ENCODE results near the gene EIF5. TPM values are rescaled to one million over a fixed set of nuclear protein-coding genes. Genes with fewer than 3 reads are reported as not detected.

The EIF5 gene
- total and polyA plus RNA-seq, 2 of the 8 experiments (the other 6 are each of a cell fraction or from before 2014, with no cell fraction given), result 179 to 323 TPM

DNA sequence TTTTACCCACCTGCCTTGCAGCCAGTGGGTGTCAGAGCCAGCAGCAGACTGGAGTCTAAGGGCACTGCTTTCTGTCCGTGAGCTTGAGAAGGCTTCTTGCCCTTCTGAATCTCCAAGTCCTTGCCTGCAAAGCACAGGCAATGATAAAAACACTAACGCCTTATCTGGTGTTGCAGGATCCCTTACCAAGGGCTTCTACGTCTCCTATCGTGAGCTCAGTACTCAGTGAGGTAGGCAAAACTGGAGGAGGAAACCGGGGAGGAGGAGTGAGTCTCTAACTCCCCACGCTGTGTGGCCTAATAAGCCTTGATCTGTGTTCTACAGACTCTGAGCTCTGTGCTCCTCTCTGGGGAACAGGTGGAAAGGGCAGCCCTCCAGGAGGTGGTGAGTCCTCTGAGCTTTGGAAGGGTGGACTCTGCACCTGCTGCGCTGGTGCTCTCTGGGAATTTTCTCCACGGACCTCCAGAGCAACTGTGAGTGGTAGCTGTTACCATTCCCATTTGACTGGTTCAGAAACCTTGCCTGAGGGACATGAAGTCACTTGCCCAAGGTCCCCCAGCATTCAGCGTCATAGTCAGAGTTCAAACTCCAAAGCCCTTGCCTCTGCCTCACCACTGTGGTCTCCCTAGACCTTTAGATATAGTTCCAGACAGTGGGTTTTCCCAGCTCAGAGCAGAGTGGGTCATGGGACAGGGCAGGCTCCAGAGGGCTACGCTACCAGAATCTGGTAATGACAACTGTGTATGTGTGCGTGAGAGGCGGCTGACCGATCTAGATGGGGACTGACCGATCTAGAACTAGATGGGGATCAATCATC lies 44.2 kb downstream of the EIF5 start (continued):
- TF ChIP-seq, protein P1, sequence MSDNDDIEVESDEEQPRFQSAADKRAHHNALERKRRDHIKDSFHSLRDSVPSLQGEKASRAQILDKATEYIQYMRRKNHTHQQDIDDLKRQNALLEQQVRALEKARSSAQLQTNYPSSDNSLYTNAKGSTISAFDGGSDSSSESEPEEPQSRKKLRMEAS (IDR thresholded peaks at IDR 0.05), result no peak
- TF ChIP-seq YY1 (IDR thresholded peaks at IDR 0.05; ENCODE audit: low read depth, low read length) (no peak), RNF2 (IDR thresholded peaks at IDR 0.05; ENCODE audit: borderline replicate concordance, low read depth, low read length, missing control alignments, poor library complexity, severe bottlenecking) (no peak), CREB1 (IDR thresholded peaks at IDR 0.05) (no peak), KDM4A (IDR thresholded peaks at IDR 0.05; ENCODE audit: low read depth, low read length, severe bottlenecking) (no peak), SRF (IDR thresholded peaks at IDR 0.05; ENCODE audit: low read depth, low read length) (no peak), HDAC2 (IDR thresholded peaks at IDR 0.05; ENCODE audit: borderline replicate concordance in 1 of 2, low read depth in 2 of 2, low read length in 2 of 2) (no peak), NANOG (IDR thresholded peaks at IDR 0.05; ENCODE audit: insufficient read depth, low read depth, low read length, poor library complexity, severe bottlenecking) (no peak)
- TF ChIP-seq, protein P2, sequence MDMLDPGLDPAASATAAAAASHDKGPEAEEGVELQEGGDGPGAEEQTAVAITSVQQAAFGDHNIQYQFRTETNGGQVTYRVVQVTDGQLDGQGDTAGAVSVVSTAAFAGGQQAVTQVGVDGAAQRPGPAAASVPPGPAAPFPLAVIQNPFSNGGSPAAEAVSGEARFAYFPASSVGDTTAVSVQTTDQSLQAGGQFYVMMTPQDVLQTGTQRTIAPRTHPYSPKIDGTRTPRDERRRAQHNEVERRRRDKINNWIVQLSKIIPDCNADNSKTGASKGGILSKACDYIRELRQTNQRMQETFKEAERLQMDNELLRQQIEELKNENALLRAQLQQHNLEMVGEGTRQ (IDR thresholded peaks at IDR 0.05; ENCODE audit: low read length), result no peak
